Adipocyte (in vitro differentiated cells): ENCODE results near the gene ZNF93.
A peak's percentile ranks its signal among the peaks of the same experiment; 100 is the strongest.
"Not testable (repeated sequence)": the region's sequence is repeated elsewhere in the genome, so short reads cannot be mapped to it uniquely, and the experiment has no call there.

ENCODE experiments used
- DNase-seq: peaks from one replicate; pipeline ENCODE4 v3.0.0-alpha.2; 2015; ENCODE audit warnings: low read depth
- H3K27me3 ChIP-seq: replicated peaks from 2 replicates; pipeline ENCODE4 v1.7.0; 2013; ENCODE audit warnings: mild to moderate bottlenecking, low read length, moderate library complexity; ENCODE audit not compliant: control insufficient read depth, insufficient read depth
- H3K36me3 ChIP-seq: 2 replicates; pipeline ENCODE4 v1.7.0; 2013; ENCODE audit warnings: low read length, mild to moderate bottlenecking, moderate library complexity; ENCODE audit not compliant: control insufficient read depth, insufficient read depth, severe bottlenecking
- H3K4me1 ChIP-seq: 2 replicates; pipeline ENCODE4 v1.7.0; 2013; ENCODE audit warnings: mild to moderate bottlenecking, low read length, moderate library complexity; ENCODE audit not compliant: control insufficient read depth, insufficient read depth
- H3K4me3 ChIP-seq: 2 replicates; pipeline ENCODE4 v1.7.0; 2013; ENCODE audit warnings: mild to moderate bottlenecking, low read length, moderate library complexity
- H3K9ac ChIP-seq: 2 replicates; pipeline ENCODE4 v1.7.0; 2013; ENCODE audit warnings: mild to moderate bottlenecking, low read length, moderate library complexity
- H3K9me3 ChIP-seq: 2 replicates; pipeline ENCODE4 v1.7.0; 2013; ENCODE audit warnings: mild to moderate bottlenecking, low read length, moderate library complexity; ENCODE audit not compliant: control insufficient read depth

ZNF93 gene

GRCh38 chr19:19900729-19901444, at the start of gene ZNF93:
ZNF93 (plus strand) TSS chr19:19900946; CDS start chr19:19901089, 143 bp downstream.
- Histone ChIP-seq H3K4me3 (peak within 1 kb of the TSS; percentile 87), H3K36me3 (no peaks in the 10 kb centered on the region), H3K9me3 (peaks cover 39% of the 10 kb centered on the region), H3K9ac (peak within 1 kb of the TSS; percentile 83), H3K27me3 (no peaks in the 10 kb centered on the region), H3K4me1 (peaks cover 5% of the 10 kb centered on the region)
- peak; percentile 98 for DNase-seq

GRCh38 chr19:19851740-19852139, 49.0 kb upstream of the ZNF93 start:
- not testable (repeated sequence) for H3K9ac ChIP-seq, H3K4me3 ChIP-seq, DNase-seq, H3K4me1 ChIP-seq, H3K36me3 ChIP-seq, H3K27me3 ChIP-seq
- H3K9me3 ChIP-seq: peaks cover 52% of the 10 kb centered on the region

GRCh38 chr19:19858751-19859150, 42.0 kb upstream of the ZNF93 start:
- H3K4me3 ChIP-seq: no peak overlapping the region
- H3K9me3 ChIP-seq: peaks cover 45% of the 10 kb centered on the region
- DNase-seq: no peak
- H3K36me3 ChIP-seq: no peaks in the 10 kb centered on the region
- no peak overlapping the region for H3K9ac ChIP-seq
- H3K4me1 ChIP-seq: no peaks in the 10 kb centered on the region
- no peaks in the 10 kb centered on the region for H3K27me3 ChIP-seq

GRCh38 chr19:19860756-19861390, 39.9 kb upstream of the ZNF93 start:
- Histone ChIP-seq H3K27me3 (no peaks in the 10 kb centered on the region), H3K9ac (no peak overlapping the region), H3K4me1 (no peaks in the 10 kb centered on the region), H3K9me3 (peaks cover 34% of the 10 kb centered on the region), H3K4me3 (no peak overlapping the region), H3K36me3 (no peaks in the 10 kb centered on the region)
- DNase-seq: no peak

- Histone ChIP-seq H3K4me3 (peak within 1 kb of the TSS; percentile 95), H3K9ac (peak within 1 kb of the TSS; percentile 93), H3K36me3 (no peaks in the 10 kb centered on the region), H3K9me3 (peaks cover 35% of the 10 kb centered on the region), H3K27me3 (no peaks in the 10 kb centered on the region), H3K4me1 (no peaks in the 10 kb centered on the region)
- DNase-seq: peak; percentile 99
Observed at GRCh38 chr19:19865750-19866610, 34.8 kb upstream of the ZNF93 start, which contains the start of gene ZNF253. ZNF253 (plus strand) TSS chr19:19865882; CDS start chr19:19865997, 115 bp downstream.

- DNase-seq: peak; percentile 27
- Histone ChIP-seq H3K4me3 (peak overlapping the region; percentile 95), H3K9me3 (peaks cover 35% of the 10 kb centered on the region), H3K36me3 (peaks cover 5% of the 10 kb centered on the region), H3K4me1 (no peaks in the 10 kb centered on the region), H3K9ac (peak overlapping the region; percentile 93), H3K27me3 (no peaks in the 10 kb centered on the region)
Observed at GRCh38 chr19:19866611-19867248, 34.0 kb upstream of the ZNF93 start.

- not testable (repeated sequence) for H3K4me3 ChIP-seq, H3K27me3 ChIP-seq, H3K4me1 ChIP-seq, DNase-seq, H3K9ac ChIP-seq, H3K36me3 ChIP-seq
- H3K9me3 ChIP-seq: peaks cover 47% of the 10 kb centered on the region
Observed at GRCh38 chr19:19870086-19870485, 30.7 kb upstream of the ZNF93 start.

- Histone ChIP-seq H3K4me1 (no peaks in the 10 kb centered on the region), H3K27me3 (no peaks in the 10 kb centered on the region), H3K36me3 (peaks cover 5% of the 10 kb centered on the region), H3K9me3 (peaks cover 62% of the 10 kb centered on the region), H3K4me3 (no peak overlapping the region), H3K9ac (no peak overlapping the region)
- DNase-seq: no peak
Observed at GRCh38 chr19:19871932-19872331, 28.8 kb upstream of the ZNF93 start.

GRCh38 chr19:19873381-19873780, 27.4 kb upstream of the ZNF93 start:
- peaks cover 5% of the 10 kb centered on the region for H3K36me3 ChIP-seq
- no peak for DNase-seq
- no peak overlapping the region for H3K9ac ChIP-seq
- H3K4me1 ChIP-seq: no peaks in the 10 kb centered on the region
- no peaks in the 10 kb centered on the region for H3K27me3 ChIP-seq
- H3K4me3 ChIP-seq: no peak overlapping the region
- peaks cover 69% of the 10 kb centered on the region for H3K9me3 ChIP-seq

- DNase-seq: no peak
- H3K36me3 ChIP-seq: peaks cover 33% of the 10 kb centered on the region
- H3K4me3 ChIP-seq: no peak overlapping the region
- H3K9me3 ChIP-seq: peaks cover 86% of the 10 kb centered on the region
- H3K9ac ChIP-seq: no peak overlapping the region
- H3K27me3 ChIP-seq: no peaks in the 10 kb centered on the region
- H3K4me1 ChIP-seq: no peaks in the 10 kb centered on the region
Observed at GRCh38 chr19:19877724-19878123, 23.0 kb upstream of the ZNF93 start.

GRCh38 chr19:19884583-19884982, 16.2 kb upstream of the ZNF93 start:
- H3K9me3 ChIP-seq: peaks cover 90% of the 10 kb centered on the region
- no peaks in the 10 kb centered on the region for H3K27me3 ChIP-seq
- no peak overlapping the region for H3K4me3 ChIP-seq
- peaks cover 56% of the 10 kb centered on the region for H3K36me3 ChIP-seq
- no peaks in the 10 kb centered on the region for H3K4me1 ChIP-seq
- no peak overlapping the region for H3K9ac ChIP-seq
- DNase-seq: no peak
